H1 (cell line): Measurements from ENCODE around the gene SLC13A3. TPM values are rescaled to one million over a fixed set of nuclear protein-coding genes. Genes with fewer than 3 reads are reported as not detected.

Experiments used
- HDAC6 ChIP-seq: IDR thresholded peaks from one replicate; pipeline ENCODE4 v1.7.1; 2012; ENCODE audit warnings: low read depth, mild to moderate bottlenecking, inconsistent platforms, low read length, moderate library complexity
- RAD21 ChIP-seq, 2 experiments: IDR thresholded peaks in 1 of 2; conservative IDR thresholded peaks in 1 of 2; 2 replicates each; pipeline ENCODE4 v1.6.1; 2011; ENCODE audit warnings: low read depth in 2 of 2, low read length in 2 of 2, improper control_type of control experiment in 1 of 2, inconsistent platforms in 1 of 2, mild to moderate bottlenecking in 1 of 2, moderate library complexity in 1 of 2
- SP1 ChIP-seq: IDR thresholded peaks from 2 replicates; pipeline ENCODE4 v1.6.1; 2011; ENCODE audit warnings: low read depth, low read length
- SP2 ChIP-seq: IDR thresholded peaks from 2 replicates; pipeline ENCODE4 v1.6.1; 2012; ENCODE audit warnings: mild to moderate bottlenecking, low read length, inconsistent platforms
- TEAD4 ChIP-seq: IDR thresholded peaks from 2 replicates; pipeline ENCODE4 v1.6.1; 2012; ENCODE audit warnings: low read depth, low read length, inconsistent platforms, mixed read lengths
- polyA plus RNA-seq, 7 experiments: library from polyadenylated mRNA; depleted of rRNA in 3 of 7; stranded (reverse) in 5 of 7; unstranded in 2 of 7; fragments of >200 nt in 5 of 7; fragments of 200-250 nt in 2 of 7; gene quantifications; 1 replicate in 5 of 7; 2 replicates in 1 of 7; 4 replicates in 1 of 7; pipeline versions ENCODE4 v1.2.1 to v1.2.3, GENCODE V29; 2011 to 2013; ENCODE audit warnings: missing spikeins in 2 of 7, mixed read lengths in 2 of 7
- total RNA-seq: library from RNA; stranded (reverse); fragmentation: NEBNext Ultra II Directional; extraction: Animal tissue kit (Norgen Biotek cat#: 25700); gene quantifications from 2 replicates; pipeline ENCODE4 v1.2.1, GENCODE V29; 2021
- TF ChIP-seq, protein P1 (sequence below): IDR thresholded peaks from 2 replicates; pipeline ENCODE4 v1.6.1; 2012; ENCODE audit warnings: low read length, inconsistent platforms

SLC13A3 gene
- total and polyA plus RNA-seq, 2 of the 8 experiments (the other 6 are each of a cell fraction or from before 2014, with no cell fraction given): 9.4 to 12.6 TPM

GRCh38 chr20:46638898-46639274 lies 12.4 kb downstream of the SLC13A3 start (continued):
- TF ChIP-seq SP2 (no peak), RAD21 (IDR thresholded peaks at IDR 0.05 in 1 of 2, conservative IDR thresholded peaks at IDR 0.05 in 1 of 2; ENCODE audit: low read depth in 2 of 2, low read length in 2 of 2) (no peak), HDAC6 (no peak), SP1 (no peak), TEAD4 (no peak)
- TF ChIP-seq, protein P1, sequence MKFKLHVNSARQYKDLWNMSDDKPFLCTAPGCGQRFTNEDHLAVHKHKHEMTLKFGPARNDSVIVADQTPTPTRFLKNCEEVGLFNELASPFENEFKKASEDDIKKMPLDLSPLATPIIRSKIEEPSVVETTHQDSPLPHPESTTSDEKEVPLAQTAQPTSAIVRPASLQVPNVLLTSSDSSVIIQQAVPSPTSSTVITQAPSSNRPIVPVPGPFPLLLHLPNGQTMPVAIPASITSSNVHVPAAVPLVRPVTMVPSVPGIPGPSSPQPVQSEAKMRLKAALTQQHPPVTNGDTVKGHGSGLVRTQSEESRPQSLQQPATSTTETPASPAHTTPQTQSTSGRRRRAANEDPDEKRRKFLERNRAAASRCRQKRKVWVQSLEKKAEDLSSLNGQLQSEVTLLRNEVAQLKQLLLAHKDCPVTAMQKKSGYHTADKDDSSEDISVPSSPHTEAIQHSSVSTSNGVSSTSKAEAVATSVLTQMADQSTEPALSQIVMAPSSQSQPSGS: no peak
- TF ChIP-seq, all 59 proteins: peak for 0
